ENCODE measurements around the gene ZNF587.
"Not testable (repeated sequence)": the region's sequence is repeated elsewhere in the genome, so short reads cannot be mapped to it uniquely, and the experiment has no call there.

Gene ZNF587

DNA sequence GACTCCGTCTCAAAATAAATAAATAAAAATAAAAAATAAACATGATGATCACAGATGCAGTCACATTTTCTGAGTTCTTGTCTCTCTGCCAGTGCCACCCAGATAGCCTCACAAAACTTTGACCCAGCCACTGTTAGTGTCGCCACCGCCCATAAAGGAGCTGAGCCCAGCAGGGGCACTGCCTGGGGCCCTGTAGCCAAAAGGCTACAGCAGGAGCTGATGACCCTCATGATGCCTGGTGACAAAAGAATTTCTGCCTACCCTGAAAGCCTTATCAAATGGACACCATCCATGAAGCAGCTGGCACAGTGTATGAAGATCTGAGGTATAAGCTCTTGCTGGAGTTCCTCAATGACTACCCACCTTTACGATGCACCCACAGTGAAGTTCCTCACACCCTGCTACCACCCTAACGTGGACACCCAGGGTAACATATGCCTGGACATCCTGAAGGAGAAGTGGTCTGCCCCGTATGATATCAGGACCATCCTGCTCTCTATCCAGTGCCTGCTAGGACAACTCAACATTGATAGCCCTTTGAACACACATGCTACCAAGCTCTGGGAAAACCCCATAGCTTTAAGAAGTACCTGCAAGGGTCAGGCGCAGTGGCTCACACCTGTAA is 18.3 kb downstream of the ZNF587 start:
- in situ Hi-C loops (cut with HindIII; ENCODE audit: low sequenced_read_pairs), result no loop called here
- no peak for DNase-seq (ENCODE audit: low read depth, low spot score)

DNA sequence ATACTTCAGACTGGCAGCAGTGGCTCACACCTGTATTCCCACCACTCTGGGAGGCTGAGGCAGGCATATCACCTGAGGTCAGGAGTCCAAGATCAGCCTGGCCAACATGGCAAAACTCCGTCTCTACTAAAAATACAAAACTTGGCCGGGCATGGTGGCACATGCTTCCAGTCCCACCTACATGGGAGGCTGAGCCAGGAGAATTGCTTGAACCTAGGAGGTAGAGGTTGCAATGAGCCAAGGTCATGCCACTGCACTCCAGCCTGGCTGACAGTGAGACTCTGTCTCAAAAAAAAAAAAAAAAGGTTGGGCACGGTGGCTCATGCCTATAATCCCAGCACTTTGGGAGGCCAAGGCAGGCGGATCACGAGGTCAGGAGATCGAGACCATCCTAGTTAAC is 20.0 kb downstream of the ZNF587 start:
- in situ Hi-C loops (cut with HindIII; ENCODE audit: low sequenced_read_pairs); DNase-seq (ENCODE audit: low read depth, low spot score); H3K4me3 ChIP-seq (ENCODE audit: low read depth, low read length): not testable (repeated sequence)

More for the DNA sequence above, 18.3 kb downstream of the ZNF587 start:
- TF ChIP-seq CTCF (IDR thresholded peaks at IDR 0.05; ENCODE audit: low read depth, low read length), result no peak
- no peak overlapping the region for H3K4me3 ChIP-seq (ENCODE audit: low read depth, low read length)

DNA sequence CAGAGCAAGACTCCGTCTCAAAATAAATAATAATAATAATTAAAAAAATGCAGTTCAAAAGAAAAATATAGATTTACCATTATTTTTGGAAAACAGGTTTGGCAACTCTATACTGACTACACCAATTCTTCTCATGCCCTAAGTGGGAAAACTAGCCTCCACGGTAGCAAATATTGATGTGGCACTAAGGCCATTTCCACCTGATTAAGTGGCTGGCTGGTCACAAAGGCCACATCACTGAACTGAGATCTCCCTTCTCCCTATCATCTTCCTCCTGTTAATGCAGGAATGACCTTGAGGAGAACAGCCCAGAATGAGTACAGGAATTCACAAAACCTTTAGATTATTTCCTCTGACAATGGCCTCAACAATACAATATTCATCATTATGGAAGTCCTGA is 20.6 kb downstream of the ZNF587 start:
- in situ Hi-C loops (cut with HindIII; ENCODE audit: low sequenced_read_pairs), result no loop called here
- no peak overlapping the region for H3K4me3 ChIP-seq (ENCODE audit: low read depth, low read length)
- TF ChIP-seq CTCF (IDR thresholded peaks at IDR 0.05; ENCODE audit: low read depth, low read length), result no peak
- no peak for DNase-seq (ENCODE audit: low read depth, low spot score)

- TF ChIP-seq CTCF (IDR thresholded peaks at IDR 0.05; ENCODE audit: low read depth, low read length), result no peak
- no peak for DNase-seq (ENCODE audit: low read depth, low spot score)
- no peak overlapping the region for H3K4me3 ChIP-seq (ENCODE audit: low read depth, low read length)
- in situ Hi-C loops (cut with HindIII; ENCODE audit: low sequenced_read_pairs), result no loop called here
These were observed 22.8 kb downstream of the ZNF587 start for GRCh38 chr19:57872450-57872849.

DNA sequence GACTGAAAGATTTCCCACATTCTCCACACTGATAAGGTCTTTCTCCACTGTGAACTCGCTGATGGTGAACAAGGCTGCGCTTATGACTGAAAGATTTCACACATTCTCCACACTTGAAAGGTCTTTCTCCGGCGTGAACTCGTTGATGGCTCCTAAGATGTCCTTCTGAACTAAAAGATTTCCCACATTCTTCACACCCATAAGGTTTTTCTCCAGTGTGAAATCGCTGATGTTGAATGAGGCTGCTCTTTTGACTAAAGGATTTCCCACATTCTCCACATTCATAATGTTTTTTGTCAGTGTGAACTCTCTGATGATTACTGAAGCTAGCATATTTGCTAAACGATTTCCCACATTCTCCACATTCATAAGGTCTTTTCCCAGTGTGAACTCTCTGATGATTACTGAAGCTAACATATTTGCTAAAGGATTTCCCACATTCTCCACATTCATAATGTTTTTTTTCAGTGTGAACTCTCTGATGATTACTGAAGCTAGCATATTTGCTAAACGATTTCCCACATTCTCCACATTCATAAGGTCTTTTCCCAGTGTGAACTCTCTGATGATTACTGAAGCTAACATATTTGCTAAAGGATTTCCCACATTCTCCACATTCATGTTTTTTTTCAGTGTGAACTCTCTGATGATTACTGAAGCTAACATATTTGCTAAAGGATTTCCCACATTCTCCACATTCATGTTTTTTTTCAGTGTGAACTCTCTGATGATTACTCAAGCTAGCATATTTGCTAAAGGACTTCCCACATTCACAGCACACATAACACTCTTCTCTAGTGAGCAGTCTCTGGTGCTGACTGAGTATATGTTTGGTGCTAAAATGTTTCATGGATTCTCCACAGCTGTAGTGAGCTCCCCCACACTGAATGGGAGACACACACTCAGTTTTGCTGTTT is 24.5 kb downstream of the ZNF587 start:
- DNase-seq (ENCODE audit: low read depth, low spot score); in situ Hi-C loops (cut with HindIII; ENCODE audit: low sequenced_read_pairs); H3K4me3 ChIP-seq (ENCODE audit: low read depth, low read length): not testable (repeated sequence)

GRCh38 chr19:57886046-57886445 is 36.4 kb downstream of the ZNF587 start:
- in situ Hi-C loops (cut with HindIII; ENCODE audit: low sequenced_read_pairs), result no loop called here
- no peak for TF ChIP-seq CTCF (IDR thresholded peaks at IDR 0.05; ENCODE audit: low read depth, low read length)
- no peak for DNase-seq (ENCODE audit: low read depth, low spot score)
- H3K4me3 ChIP-seq (ENCODE audit: low read depth, low read length), result no peak overlapping the region

DNA sequence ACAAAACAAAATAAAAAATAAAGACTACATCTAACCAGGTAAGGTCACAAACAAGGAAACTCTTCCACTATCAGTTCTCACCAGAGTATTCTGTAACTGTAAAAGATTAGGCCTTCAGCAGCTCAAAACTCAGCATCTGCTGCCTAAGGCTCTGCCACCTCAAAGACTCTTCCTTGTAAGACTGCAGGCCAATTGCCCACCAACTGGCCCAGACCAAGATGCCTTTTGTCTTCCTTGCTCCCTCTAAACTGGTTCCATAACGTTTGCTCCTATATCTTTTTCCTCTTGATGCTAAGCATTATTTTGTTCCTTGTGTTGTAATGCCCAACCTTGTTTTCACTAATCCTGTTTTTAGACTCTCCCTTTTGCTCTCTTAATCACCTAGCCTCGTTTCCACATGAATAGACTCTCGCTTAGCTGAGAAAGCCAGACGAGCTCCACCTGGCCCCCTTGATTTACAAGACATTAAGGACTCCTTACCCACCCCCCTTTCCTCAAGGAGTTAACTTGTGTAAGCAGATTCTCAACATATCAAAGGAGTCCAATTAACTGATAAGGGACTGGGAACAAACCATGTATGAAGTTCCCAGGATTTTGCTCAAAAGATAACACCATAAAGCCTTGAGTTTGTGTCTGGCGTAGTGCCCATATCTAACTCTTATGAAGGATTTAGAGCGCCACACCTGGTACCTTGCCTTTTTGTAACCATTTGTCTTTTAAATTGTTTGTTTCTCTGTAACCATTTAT is 37.7 kb downstream of the ZNF587 start:
- in situ Hi-C loops (cut with HindIII; ENCODE audit: low sequenced_read_pairs), result no loop called here
- TF ChIP-seq CTCF (IDR thresholded peaks at IDR 0.05; ENCODE audit: low read depth, low read length), result no peak
- no peak for DNase-seq (ENCODE audit: low read depth, low spot score)
- H3K4me3 ChIP-seq (ENCODE audit: low read depth, low read length), result peak overlapping the region; percentile 89

Measured in astrocyte of the spinal cord (primary cell).